GM12878 (cell line): ENCODE data around the gene MTRR. TPM values are rescaled to one million over a fixed set of nuclear protein-coding genes. Genes with fewer than 3 reads are reported as not detected.

Experiments used
- ATAC-seq: fragments of 200-7000 bp; cut with Tn5 transposase; 3 replicates; pipeline ENCODE4 v1.9.1; 2020; ENCODE audit warnings: mild to moderate bottlenecking, moderate library complexity
- BruUV-seq: library from RNA; stranded (reverse); fragments of 400-500 nt; replicated peaks from 2 replicates; lab custom pipeline; 2021; lab: Mats Ljungman, UMichigan
- CTCF ChIA-PET: fragments of 300-600 bp; sonication (Branson Sonifier 250); formaldehyde crosslinking; extraction: SDS; loops from one replicate; lab custom pipeline; 2021; ENCODE audit warnings: inconsistent platforms; lab: Yijun Ruan, JAX
- POLR2A ChIA-PET: fragments of 350-600 bp; formaldehyde crosslinking; extraction: SDS; loops from one replicate; lab custom pipeline; 2021; ENCODE audit warnings: inconsistent platforms; lab: Charles Lee
- RAD21 ChIA-PET: fragments of 300-600 bp; sonication (Branson Sonifier 250); formaldehyde crosslinking; loops from one replicate; lab custom pipeline; 2023; ENCODE audit warnings: antibody characterized with exemption; ENCODE audit not compliant: unreplicated experiment; lab: Charles Lee
- SMC1A ChIA-PET: fragments of 300-600 bp; sonication (Branson Sonifier 250); formaldehyde crosslinking; loops from one replicate; lab custom pipeline; 2023; ENCODE audit not compliant: unreplicated experiment, uncharacterized antibody; lab: Charles Lee
- DNase-seq: peaks from one replicate; pipeline ENCODE4 v3.0.0-alpha.2; 2011; ENCODE audit warnings: low read depth, low spot score
- FAIRE-seq: peaks from 3 replicates; lab custom pipeline; 2011; peaks lifted over from hg19 to GRCh38; lab: Jason Lieb, UNC
- H2AFZ ChIP-seq: 2 replicates; pipeline ENCODE4 v1.6.0; 2011; ENCODE audit warnings: low read depth, low read length, control low read depth; ENCODE audit not compliant: control insufficient read depth
- H3K27ac ChIP-seq: 2 replicates; pipeline ENCODE4 v1.5.1; 2011; ENCODE audit warnings: control low read depth; ENCODE audit not compliant: control insufficient read depth, insufficient read depth
- H3K27me3 ChIP-seq, 2 experiments: replicated peaks in 1 of 2; 2 replicates each; pipeline versions ENCODE4 v1.6.0 to v1.6.1; 2011; ENCODE audit warnings: low read length in 1 of 2; ENCODE audit not compliant: control insufficient read depth in 2 of 2, insufficient read depth in 2 of 2
- H3K36me3 ChIP-seq, 2 experiments: 2 replicates each; pipeline ENCODE4 v1.5.1; 2011; ENCODE audit warnings: low read length in 1 of 2; ENCODE audit not compliant: control insufficient read depth in 2 of 2, insufficient read depth in 2 of 2
- H3K4me1 ChIP-seq: 2 replicates; pipeline ENCODE4 v1.6.1; 2011; ENCODE audit warnings: mild to moderate bottlenecking, low read length, moderate library complexity, mixed read lengths; ENCODE audit not compliant: control insufficient read depth, insufficient read depth
- H3K4me2 ChIP-seq: 2 replicates; pipeline ENCODE4 v1.6.0; 2011; ENCODE audit warnings: control low read depth; ENCODE audit not compliant: control insufficient read depth, insufficient read depth
- H3K4me3 ChIP-seq: fragments of 200-600 bp; sonication (generic); 2 replicates; pipeline ENCODE4 v1.5.1; 2016
- H3K79me2 ChIP-seq: 2 replicates; pipeline ENCODE4 v1.6.0; 2011; ENCODE audit warnings: low read length; ENCODE audit not compliant: control insufficient read depth, insufficient read depth
- H3K9ac ChIP-seq: 2 replicates; pipeline ENCODE4 v1.8.0; 2011; ENCODE audit warnings: low read length, control low read depth, mixed read lengths; ENCODE audit not compliant: control insufficient read depth, insufficient read depth
- H3K9me3 ChIP-seq: replicated peaks from 3 replicates; pipeline ENCODE4 v1.5.1; 2011; ENCODE audit warnings: mild to moderate bottlenecking, low read length; ENCODE audit not compliant: control insufficient read depth, insufficient read depth
- H4K20me1 ChIP-seq: 2 replicates; pipeline ENCODE4 v1.6.0; 2011; ENCODE audit not compliant: control insufficient read depth, insufficient read depth
- BMI1 ChIP-seq: fragments of 450-650 bp; IDR thresholded peaks from 2 replicates; pipeline ENCODE4 v1.6.1; 2016; ENCODE audit warnings: mild to moderate bottlenecking, moderate library complexity, borderline replicate concordance
- CHD4 ChIP-seq: fragments of 200-600 bp; sonication (generic); IDR thresholded peaks from 2 replicates; pipeline ENCODE4 v1.6.1; 2016; ENCODE audit warnings: mild to moderate bottlenecking
- HDAC6 ChIP-seq: fragments of 200-600 bp; sonication (generic); IDR thresholded peaks from one replicate; pipeline ENCODE4 v1.8.0; 2017; ENCODE audit warnings: antibody characterized with exemption; ENCODE audit not compliant: unreplicated experiment
- JUND ChIP-seq: IDR thresholded peaks from 2 replicates; pipeline ENCODE4 v1.6.1; 2012; ENCODE audit warnings: low read depth, mild to moderate bottlenecking, low read length, improper control_type of control experiment, moderate library complexity
- MTA3 ChIP-seq: IDR thresholded peaks from 2 replicates; pipeline ENCODE4 v1.6.1; 2012; ENCODE audit warnings: low read length, inconsistent platforms, borderline replicate concordance
- SMAD1 ChIP-seq: fragments of 450-650 bp; IDR thresholded peaks from 2 replicates; pipeline ENCODE4 v1.6.1; 2018; ENCODE audit warnings: mild to moderate bottlenecking, low read depth; ENCODE audit not compliant: partially characterized antibody
- SMAD5 ChIP-seq: IDR thresholded peaks from 2 replicates; pipeline ENCODE4 v1.6.1; 2016; ENCODE audit warnings: antibody characterized with exemption, low read depth
- SREBF1 ChIP-seq: IDR thresholded peaks from 2 replicates; pipeline ENCODE4 v1.6.1; 2012; ENCODE audit warnings: mild to moderate bottlenecking, low read length
- TAF1 ChIP-seq: IDR thresholded peaks from 2 replicates; pipeline ENCODE4 v1.6.1; 2011; ENCODE audit warnings: mild to moderate bottlenecking, low read depth, low read length, borderline replicate concordance
- ZZZ3 ChIP-seq: IDR thresholded peaks from 2 replicates; pipeline ENCODE4 v1.6.1; 2011; ENCODE audit warnings: low read depth; ENCODE audit not compliant: control insufficient read depth, insufficient read length
- WGBS: methylation state at CpG from one replicate; pipeline ENCODE4 v1.1.6; 2016; ENCODE audit warnings: low lambda C conversion rate; ENCODE audit not compliant: insufficient replicate concordance, insufficient coverage; ENCODE audit errors: missing lambda C conversion rate; 5-methylcytosine and 5-hydroxymethylcytosine counted together
- in situ Hi-C: fragments of 300-500 bp; cut with MboI; formaldehyde crosslinking; loops from 9 replicates; pipeline ENCODE4 v1.14.3; 2018; ENCODE audit warnings: mixed read lengths
- intact Hi-C: fragments of 100-400 bp; cut with micrococcal nuclease; formaldehyde crosslinking; loops from one replicate; pipeline ENCODE4 v1.14.2; 2022; ENCODE audit not compliant: unreplicated experiment
- polyA plus RNA-seq, 11 experiments: library from polyadenylated mRNA; depleted of rRNA in 4 of 11; unstranded in 6 of 11; stranded (reverse) in 5 of 11; fragments of >200 nt; fragmentation: Nextera tagmentation in 4 of 11; fragmentation: Illumina TruSeq in 1 of 11; extraction: Ambion mirVana in 4 of 11; extraction: Trizol in 1 of 11; gene quantifications; 1 replicate in 1 of 11; 2 replicates in 10 of 11; pipeline versions ENCODE4 v1.2.1 to v1.2.3, GENCODE V29; 2011 to 2016; ENCODE audit warnings: inconsistent platforms in 2 of 11, missing spikeins in 2 of 11, low read depth in 1 of 11
- total RNA-seq, 4 experiments: library from RNA; depleted of rRNA in 3 of 4; stranded (reverse); fragments of >200 nt in 3 of 4; fragmentation: Illumina TruSeq in 1 of 4; extraction: Trizol in 1 of 4; gene quantifications; 2 replicates each; pipeline versions ENCODE4 v1.2.1 to v1.2.3, GENCODE V29; 2013 to 2021
- TF ChIP-seq, protein P1 (sequence below): IDR thresholded peaks from 2 replicates; pipeline ENCODE4 v1.6.1; 2011; ENCODE audit warnings: borderline replicate concordance, low read depth, mild to moderate bottlenecking, moderate library complexity, low read length; ENCODE audit not compliant: insufficient read depth, poor library complexity, severe bottlenecking
- TF ChIP-seq, protein P2 (sequence below): IDR thresholded peaks from 2 replicates; pipeline ENCODE4 v1.6.1; 2011; ENCODE audit warnings: mild to moderate bottlenecking, low read depth, low read length, moderate library complexity; ENCODE audit not compliant: insufficient replicate concordance
- TF ChIP-seq, protein P3 (sequence below): fragments of 150-350 bp; IDR thresholded peaks from 2 replicates; pipeline ENCODE4 v1.6.1; 2014; ENCODE audit warnings: mild to moderate bottlenecking, low read depth, low read length

Gene MTRR
- total and polyA plus RNA-seq, 10 of the 15 experiments (the other 5 are each of a cell fraction or from before 2014, with no cell fraction given) = 13.8 to 76.9 (median 38.0) TPM

DNA sequence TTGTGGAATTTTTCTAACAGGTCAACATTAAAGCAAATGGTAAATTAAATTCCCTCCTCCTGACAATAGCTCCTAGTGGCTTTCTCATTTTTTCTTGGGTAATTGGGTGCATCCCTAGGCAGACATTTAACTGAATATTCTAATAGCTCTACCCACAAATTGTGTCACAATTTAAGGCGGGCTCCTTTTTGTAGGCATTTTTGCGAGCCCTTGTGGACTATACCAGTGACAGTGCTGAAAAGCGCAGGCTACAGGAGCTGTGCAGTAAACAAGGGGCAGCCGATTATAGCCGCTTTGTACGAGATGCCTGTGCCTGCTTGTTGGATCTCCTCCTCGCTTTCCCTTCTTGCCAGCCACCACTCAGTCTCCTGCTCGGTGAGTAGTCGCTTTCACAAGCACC is 20.0 kb downstream of the MTRR start:
- WGBS = 98% methylated on average over 9 of the region's 9 CpGs
- TF ChIP-seq, protein P1, sequence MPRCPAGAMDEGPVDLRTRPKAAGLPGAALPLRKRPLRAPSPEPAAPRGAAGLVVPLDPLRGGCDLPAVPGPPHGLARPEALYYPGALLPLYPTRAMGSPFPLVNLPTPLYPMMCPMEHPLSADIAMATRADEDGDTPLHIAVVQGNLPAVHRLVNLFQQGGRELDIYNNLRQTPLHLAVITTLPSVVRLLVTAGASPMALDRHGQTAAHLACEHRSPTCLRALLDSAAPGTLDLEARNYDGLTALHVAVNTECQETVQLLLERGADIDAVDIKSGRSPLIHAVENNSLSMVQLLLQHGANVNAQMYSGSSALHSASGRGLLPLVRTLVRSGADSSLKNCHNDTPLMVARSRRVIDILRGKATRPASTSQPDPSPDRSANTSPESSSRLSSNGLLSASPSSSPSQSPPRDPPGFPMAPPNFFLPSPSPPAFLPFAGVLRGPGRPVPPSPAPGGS = no peak
- no peak for TF ChIP-seq MTA3
- TF ChIP-seq ZZZ3 = no peak
- no peak for TF ChIP-seq SMAD1
- no peak for TF ChIP-seq SMAD5
- TF ChIP-seq TAF1 = no peak
- no peak for TF ChIP-seq CHD4
- TF ChIP-seq, protein P2, sequence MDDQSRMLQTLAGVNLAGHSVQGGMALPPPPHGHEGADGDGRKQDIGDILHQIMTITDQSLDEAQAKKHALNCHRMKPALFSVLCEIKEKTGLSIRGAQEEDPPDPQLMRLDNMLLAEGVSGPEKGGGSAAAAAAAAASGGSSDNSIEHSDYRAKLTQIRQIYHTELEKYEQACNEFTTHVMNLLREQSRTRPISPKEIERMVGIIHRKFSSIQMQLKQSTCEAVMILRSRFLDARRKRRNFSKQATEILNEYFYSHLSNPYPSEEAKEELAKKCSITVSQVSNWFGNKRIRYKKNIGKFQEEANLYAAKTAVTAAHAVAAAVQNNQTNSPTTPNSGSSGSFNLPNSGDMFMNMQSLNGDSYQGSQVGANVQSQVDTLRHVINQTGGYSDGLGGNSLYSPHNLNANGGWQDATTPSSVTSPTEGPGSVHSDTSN = no peak
- TF ChIP-seq, protein P3, sequence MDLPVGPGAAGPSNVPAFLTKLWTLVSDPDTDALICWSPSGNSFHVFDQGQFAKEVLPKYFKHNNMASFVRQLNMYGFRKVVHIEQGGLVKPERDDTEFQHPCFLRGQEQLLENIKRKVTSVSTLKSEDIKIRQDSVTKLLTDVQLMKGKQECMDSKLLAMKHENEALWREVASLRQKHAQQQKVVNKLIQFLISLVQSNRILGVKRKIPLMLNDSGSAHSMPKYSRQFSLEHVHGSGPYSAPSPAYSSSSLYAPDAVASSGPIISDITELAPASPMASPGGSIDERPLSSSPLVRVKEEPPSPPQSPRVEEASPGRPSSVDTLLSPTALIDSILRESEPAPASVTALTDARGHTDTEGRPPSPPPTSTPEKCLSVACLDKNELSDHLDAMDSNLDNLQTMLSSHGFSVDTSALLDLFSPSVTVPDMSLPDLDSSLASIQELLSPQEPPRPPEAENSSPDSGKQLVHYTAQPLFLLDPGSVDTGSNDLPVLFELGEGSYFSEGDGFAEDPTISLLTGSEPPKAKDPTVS = no peak
- no peak for TF ChIP-seq BMI1
- no peak for TF ChIP-seq SREBF1
- TF ChIP-seq JUND = no peak
- no peak for TF ChIP-seq HDAC6
- TF ChIP-seq, all 136 proteins: peak for 0
- ChIA-PET RAD21 (interaction anchor here (0.9 to 1.4 kb wide), 2 partner anchors 22 to 40 kb away, joined by 3 read pairs; no protein-coding TSS in a partner anchor), POLR2A (no interaction called here), CTCF (interaction anchor here (0.7 to 6.8 kb wide), 4 partner anchors 17 to 134 kb away, joined by 3 to 92 read pairs (median 4); partner anchors contain the start of genes FASTKD3 and MTRR), SMC1A (interaction anchor here (0.8 to 3.3 kb wide), 4 partner anchors 11 to 39 kb away, joined by 3 to 17 read pairs (median 11); no protein-coding TSS in a partner anchor)
- in situ Hi-C loops (no loop called here), intact Hi-C loops (no loop called here)
- Histone ChIP-seq H3K4me1 (no peaks in the 10 kb centered on the region), H3K36me3 (peaks cover 13 to 23% of the 10 kb centered on the region in 2 experiments), H3K27ac (no peak overlapping the region), H3K4me2 (no peak overlapping the region), H2AFZ (no peak overlapping the region), H3K9ac (no peak overlapping the region), H4K20me1 (no peaks in the 10 kb centered on the region), H3K27me3 (no peaks in the 10 kb centered on the region), H3K79me2 (no peaks in the 10 kb centered on the region), H3K9me3 (no peaks in the 10 kb centered on the region), H3K4me3 (no peak overlapping the region)
- no TSS peak for BruUV-seq
- DNase-seq = no peak
- FAIRE-seq = no peak
- no peak for ATAC-seq
